ENCODE results near the gene MKRN2OS.

The MKRN2OS gene

GRCh38 chr3:12545473-12545791, at the start of gene MKRN2OS:
Gene MKRN2OS (minus strand): TSS chr3:12545499. CDS start chr3:12545464, 35 bp downstream.
- DNase-seq (ENCODE audit: low read depth in 1 of 2, low spot score in 1 of 2) = no peak

DNA sequence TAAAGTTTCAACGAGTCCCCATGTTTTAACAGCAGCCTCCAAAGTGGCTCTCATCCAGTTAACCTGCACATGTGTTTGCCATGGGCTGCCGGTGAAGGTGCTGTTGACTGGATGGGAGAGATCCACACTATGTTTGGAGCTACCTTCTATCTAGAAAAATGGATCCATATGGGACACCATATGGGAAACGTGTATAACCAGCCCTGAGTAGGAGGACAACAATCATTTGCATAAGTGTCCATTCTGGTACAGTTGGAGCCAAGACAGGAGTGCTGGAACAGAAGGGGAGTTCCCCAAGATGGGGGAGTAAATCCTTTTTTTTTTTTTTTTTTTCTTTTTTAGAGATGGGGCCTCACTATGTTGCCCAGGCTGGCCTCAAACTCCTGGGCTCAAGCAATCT, 48.2 kb upstream of the MKRN2OS start:
- no peak for DNase-seq (ENCODE audit: low read depth in 1 of 2, low spot score in 1 of 2)

DNA sequence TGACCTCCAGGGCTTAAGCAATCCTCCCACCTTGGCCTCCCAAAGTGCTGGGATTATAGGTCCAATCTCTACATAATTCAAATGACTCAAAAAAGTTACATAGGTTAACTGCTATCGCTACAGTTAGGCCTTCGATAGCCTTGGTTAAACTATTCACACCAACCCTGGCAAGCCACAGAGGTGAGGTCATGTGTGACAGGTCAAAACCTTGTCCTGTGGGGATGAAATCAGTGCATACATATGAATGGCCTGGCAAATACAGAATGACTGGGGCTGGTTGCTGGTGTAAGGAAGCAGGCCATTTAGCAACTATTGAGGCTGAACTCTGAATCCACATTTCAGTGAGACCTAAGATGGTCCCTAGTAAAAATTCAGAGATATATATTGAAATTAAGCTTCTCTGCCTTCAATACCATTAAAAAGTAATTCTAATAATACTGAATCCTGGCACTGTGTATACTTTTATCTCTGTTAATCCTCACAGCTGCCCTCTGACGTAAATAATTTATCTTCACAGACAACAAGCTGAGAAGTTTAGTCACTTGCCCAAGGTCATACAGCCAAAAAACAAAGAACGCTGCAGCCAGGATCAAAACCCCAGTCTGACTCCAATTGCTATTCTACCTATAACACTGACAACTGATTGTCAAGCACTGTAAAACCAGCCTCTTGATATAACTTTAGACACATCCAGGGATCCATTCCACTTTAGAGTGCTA, 46.9 kb upstream of the MKRN2OS start:
- no peak for DNase-seq (ENCODE audit: low read depth in 1 of 2, low spot score in 1 of 2)

DNA sequence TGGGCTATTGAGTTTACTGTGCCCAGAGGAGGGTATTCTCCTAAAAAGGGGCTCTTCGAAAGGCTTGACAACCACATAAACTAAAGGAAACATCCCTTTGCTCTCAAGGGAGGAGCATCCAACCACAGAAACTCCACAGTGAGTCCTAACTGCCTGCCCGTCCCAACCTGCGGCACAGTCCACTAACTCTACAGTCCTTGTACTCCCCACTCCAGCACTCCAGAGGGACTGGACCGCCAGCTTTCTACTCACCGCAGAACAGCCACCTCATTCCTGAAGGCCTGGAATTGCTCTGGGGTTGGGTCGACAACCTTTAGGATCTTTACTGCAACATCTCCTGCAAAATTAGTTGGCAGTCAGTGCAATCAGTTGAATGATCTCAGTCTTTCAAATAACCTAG, 46.2 kb upstream of the MKRN2OS start:
- DNase-seq (ENCODE audit: low read depth in 1 of 2, low spot score in 1 of 2) = no peak

GRCh38 chr3:12590096-12590495, 44.8 kb upstream of the MKRN2OS start:
- no peak for DNase-seq (ENCODE audit: low read depth in 1 of 2, low spot score in 1 of 2)

GRCh38 chr3:12588039-12589009, 43.0 kb upstream of the MKRN2OS start:
- DNase-seq (ENCODE audit: low read depth in 1 of 2, low spot score in 1 of 2) = no peak

GRCh38 chr3:12586403-12586802, 41.1 kb upstream of the MKRN2OS start:
- no peak for DNase-seq (ENCODE audit: low read depth in 1 of 2, low spot score in 1 of 2)

DNA sequence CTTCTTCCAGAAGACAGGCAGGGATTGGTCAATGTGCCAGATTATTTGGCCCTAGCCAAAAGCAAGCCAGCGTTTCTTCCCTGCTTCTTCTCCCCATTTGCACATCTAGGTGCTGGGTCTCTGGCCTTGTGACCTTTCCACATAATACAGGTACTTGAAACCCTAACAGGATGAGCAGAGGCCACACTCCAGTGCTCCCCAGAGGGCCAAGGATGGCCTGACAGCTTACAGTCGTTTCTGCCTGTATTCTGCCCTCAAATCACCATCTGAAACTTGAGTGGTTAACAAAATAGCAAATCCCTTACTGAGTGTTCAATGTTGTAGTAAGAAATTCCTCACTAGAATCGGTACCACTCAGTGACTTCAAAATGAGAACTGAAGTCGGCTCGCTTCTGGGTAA, 40.7 kb upstream of the MKRN2OS start:
- DNase-seq (ENCODE audit: low read depth in 1 of 2, low spot score in 1 of 2) = no peak

GRCh38 chr3:12585181-12585580, 39.9 kb upstream of the MKRN2OS start:
- DNase-seq (ENCODE audit: low read depth in 1 of 2, low spot score in 1 of 2) = no peak

GRCh38 chr3:12584083-12584482, 38.8 kb upstream of the MKRN2OS start:
- no peak for DNase-seq (ENCODE audit: low read depth in 1 of 2, low spot score in 1 of 2)

DNA sequence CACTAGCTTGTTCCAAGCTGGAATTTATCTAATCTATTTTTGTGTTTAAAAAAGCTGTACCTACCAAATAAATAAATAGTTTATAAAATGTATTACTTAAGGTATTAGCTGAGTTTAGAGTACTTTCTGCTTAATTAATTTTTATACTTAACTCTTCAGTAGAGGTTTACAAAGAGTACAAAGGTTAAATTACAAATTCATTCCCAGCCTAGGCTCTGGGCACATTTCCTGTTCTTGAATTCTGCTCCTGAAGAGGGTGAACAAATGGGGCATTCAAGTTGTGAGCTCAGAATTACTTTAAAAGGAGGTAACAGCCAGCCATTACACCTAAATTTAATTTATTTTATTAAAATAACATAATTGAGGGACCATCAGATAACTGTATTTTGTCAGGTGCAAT, 38.0 kb upstream of the MKRN2OS start:
- DNase-seq (ENCODE audit: low read depth in 1 of 2, low spot score in 1 of 2) = no peak

DNA sequence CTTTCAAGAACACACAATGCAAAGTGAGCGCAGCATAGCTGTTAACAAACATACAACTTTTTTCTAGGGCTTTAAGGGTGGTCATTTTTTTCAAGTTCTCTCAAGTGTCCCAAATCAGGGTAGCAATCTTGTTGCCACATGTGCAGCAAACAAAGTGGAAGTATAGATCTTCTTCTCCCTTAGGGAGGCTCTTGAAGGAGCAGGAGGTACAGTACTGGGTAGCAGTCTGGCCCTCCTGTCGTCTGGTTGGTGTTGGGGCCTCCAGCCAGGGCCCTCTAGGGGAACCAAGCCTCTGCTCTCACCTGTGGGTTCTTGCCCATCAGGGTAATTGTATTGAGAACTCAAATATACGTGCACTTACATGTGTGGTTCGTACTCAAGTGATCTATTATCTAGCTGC, 37.4 kb upstream of the MKRN2OS start:
- no peak for DNase-seq (ENCODE audit: low read depth in 1 of 2, low spot score in 1 of 2)

- no peak for DNase-seq (ENCODE audit: low read depth in 1 of 2, low spot score in 1 of 2)
Measured at GRCh38 chr3:12579905-12580304, 34.6 kb upstream of the MKRN2OS start.

DNA sequence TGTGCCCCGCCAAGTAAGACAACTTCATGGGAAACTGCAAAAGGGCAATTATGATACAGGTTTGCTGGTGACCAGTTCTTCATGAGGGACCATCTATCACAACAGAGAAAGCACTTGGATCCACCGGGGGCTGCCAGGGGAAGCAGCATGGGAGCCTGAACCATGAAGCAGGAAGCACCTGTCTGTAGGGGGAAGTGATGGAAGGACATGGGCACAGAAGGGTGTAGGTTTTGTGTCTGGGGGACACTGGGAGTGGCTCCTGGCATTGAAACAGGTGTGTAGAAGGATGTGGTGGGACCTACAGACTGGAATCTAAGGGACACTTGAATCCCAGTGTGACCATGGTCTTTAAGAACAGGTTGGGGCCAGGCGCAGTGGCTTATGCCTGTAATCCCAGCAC, 34.2 kb upstream of the MKRN2OS start:
- no peak for DNase-seq (ENCODE audit: low read depth in 1 of 2, low spot score in 1 of 2)

DNA sequence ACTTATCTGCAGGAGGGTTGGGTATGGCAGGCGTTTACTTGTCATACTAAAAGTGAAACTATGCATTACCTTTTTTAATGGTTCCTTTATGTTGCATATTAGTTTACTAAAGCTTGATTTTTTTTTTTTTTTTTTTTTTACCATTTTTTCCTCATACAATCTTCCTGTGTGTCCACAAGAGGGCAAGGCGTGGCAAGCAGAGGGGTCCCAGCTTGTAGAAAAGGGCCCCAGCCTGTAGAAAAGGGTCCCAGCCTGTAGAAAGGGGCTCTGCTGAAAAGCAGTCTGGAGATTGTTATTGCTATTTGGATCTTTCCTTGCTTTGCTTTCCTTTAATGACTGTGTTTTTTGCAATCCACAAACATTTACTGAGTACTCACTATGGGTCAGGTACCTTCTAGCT, 33.4 kb upstream of the MKRN2OS start:
- no peak for DNase-seq (ENCODE audit: low read depth in 1 of 2, low spot score in 1 of 2)

DNA sequence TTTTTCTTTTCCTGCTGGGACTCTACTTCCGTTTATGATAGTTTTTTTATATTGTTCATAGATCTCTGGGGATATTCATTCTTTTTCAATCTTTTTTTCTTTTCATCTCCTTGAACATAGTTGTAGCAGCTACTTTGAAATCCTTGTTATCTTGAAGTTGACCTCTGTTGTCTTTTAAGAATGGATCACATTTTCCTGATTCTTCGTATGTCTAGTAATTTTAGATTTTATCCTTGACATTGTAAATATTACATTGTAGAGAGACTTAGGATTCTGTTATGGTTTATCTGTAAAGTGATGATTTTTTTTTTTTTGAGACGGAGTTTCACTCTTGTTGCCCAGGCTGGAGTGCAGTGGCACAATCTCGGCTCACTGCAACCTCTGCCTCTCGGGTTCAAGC, 32.1 kb upstream of the MKRN2OS start:
- DNase-seq (ENCODE audit: low read depth in 1 of 2, low spot score in 1 of 2) = no peak

- DNase-seq (ENCODE audit: low read depth in 1 of 2, low spot score in 1 of 2) = no peak
Measured at GRCh38 chr3:12574661-12575060, 29.4 kb upstream of the MKRN2OS start.

DNA sequence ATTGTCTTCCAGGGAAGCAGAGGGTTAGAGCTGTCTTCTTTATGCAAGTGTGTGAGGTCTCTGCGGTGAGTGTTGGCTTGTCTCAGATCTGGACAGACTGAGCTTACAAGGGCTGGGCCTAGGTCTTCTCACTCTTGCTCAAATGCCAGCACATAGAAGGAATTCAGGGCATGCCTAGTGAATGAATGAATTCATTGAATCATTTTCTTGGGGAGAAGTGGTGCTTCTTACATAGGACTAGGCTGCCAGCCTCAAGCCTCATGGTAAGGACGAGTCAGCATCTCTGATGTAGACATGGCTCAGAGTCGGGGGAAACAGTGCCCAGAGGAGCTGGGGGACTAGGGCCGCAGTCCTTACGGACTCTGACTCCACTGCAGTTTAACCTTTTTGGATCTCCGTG, 28.8 kb upstream of the MKRN2OS start:
- DNase-seq (ENCODE audit: low read depth in 1 of 2, low spot score in 1 of 2) = no peak

DNA sequence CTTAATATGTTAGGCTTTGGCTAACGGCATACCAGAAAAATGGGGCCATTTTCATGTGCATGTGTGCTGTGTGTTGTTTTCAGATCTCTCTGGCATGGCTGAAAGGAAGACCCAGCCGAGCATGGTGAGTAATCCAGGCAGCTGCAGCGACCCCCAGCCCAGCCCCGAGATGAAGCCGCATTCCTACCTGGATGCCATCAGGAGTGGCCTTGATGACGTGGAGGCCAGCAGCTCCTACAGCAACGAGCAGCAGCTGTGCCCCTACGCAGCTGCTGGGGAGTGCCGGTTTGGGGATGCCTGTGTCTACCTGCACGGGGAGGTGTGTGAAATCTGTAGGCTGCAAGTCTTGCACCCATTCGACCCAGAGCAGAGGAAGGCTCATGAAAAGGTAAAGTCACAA, 26.7 kb upstream of the MKRN2OS start:
- DNase-seq (ENCODE audit: low read depth in 1 of 2, low spot score in 1 of 2) = no peak

DNA sequence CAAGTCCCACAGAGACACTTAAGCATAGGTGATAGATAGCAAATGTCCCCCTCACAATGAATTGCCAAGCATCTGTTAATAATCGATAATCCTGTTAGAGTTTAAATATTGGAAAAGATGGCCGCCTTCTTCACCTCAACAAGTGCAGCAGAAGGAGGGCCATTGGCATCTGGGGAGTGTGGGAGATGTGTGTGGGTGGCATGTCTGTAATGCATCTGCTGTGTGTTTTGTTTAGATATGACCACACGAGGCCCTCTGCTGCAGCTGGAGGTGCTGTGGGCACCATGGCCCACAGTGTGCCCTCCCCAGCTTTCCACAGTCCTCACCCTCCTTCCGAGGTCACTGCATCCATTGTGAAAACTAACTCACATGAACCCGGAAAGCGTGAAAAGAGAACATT, 24.5 kb upstream of the MKRN2OS start:
- no peak for DNase-seq (ENCODE audit: low read depth in 1 of 2, low spot score in 1 of 2)

GRCh38 chr3:12568747-12569146, 23.4 kb upstream of the MKRN2OS start:
- DNase-seq (ENCODE audit: low read depth in 1 of 2, low spot score in 1 of 2) = no peak

GRCh38 chr3:12566976-12567375, 21.7 kb upstream of the MKRN2OS start:
- no peak for DNase-seq (ENCODE audit: low read depth in 1 of 2, low spot score in 1 of 2)

DNA sequence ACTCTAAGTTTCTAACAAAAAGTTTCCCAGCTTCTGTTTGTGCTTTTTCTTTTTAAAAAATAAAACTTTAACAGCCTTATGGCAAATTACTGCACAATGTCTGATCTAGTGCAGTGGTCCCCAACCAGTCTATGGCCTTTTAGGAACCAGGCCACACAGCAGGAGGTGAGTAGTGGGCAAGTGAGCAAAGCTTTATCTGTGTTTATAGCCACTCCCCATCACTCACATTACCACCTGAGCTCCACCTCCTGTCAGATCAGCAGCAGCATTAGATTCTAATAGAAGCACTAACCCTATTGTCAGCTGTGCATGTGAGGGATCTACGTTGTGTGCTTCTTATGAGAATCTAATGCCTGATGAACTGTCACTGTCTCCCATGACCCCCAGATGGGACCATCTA, 17.2 kb upstream of the MKRN2OS start:
- no peak for DNase-seq (ENCODE audit: low read depth in 1 of 2, low spot score in 1 of 2)
